ENCODE measurements around the gene SPRN.

GRCh38 chr10:133446979-133447378 is 22.6 kb upstream of the SPRN start:
- TF ChIP-seq CTCF (IDR thresholded peaks at IDR 0.05) (no peak), POLR2A (IDR thresholded peaks at IDR 0.05) (no peak)

All from stomach (tissue), 4 donors.